GM18519 (cell line): Measurements from ENCODE around the gene OR8D1.

Source experiments
- ATAC-seq: cut with Tn5 transposase; IDR thresholded peaks from one replicate; pipeline ENCODE4 v1.9.1; 2021; ENCODE audit warnings: mild to moderate bottlenecking, moderate library complexity; ENCODE audit not compliant: unreplicated experiment, low FRiP score

OR8D1 gene

DNA sequence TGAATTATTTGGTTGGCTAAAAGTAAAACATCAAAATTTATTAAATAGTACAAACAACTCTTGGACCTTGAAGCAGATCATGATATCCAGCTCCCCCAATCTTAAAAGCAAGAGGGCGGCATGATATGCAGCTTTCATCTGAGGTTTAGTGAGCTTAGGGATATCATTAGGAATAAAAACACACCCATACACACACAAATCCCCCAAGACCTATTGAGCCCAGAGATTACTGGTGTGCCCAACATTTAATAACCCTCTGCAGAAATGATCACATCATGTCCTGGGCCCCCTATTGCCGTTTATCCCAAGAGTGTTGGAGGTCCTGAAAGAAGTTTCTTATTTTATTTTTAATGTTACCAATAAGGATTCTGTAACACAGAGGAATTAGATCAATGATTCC lies at the start of gene OR8D1:
Gene OR8D1 (minus strand): TSS at position 101 of the 400 bp plus-strand sequence. CDS start 3,183 bp downstream, outside the sequence.
- ATAC-seq: no peak

DNA sequence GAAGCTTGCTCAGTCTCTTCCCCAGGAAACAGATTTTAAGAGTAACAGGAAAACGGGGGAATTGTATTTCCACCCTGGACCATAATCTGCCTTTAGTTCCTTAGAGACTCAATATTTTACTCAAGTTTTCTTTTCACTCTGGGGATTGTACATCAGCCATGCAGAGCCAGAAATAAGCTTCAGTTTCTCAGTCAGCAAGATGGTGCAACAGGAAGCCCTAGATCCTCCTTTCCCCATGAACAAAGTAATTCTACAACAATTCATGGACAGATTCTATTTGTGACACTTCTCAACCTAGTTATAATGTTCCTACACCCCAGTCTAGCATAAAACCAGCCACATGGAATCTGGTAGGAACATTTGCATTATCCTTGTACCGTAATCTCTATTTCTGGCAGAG lies 45.8 kb upstream of the OR8D1 start:
- ATAC-seq: no peak

DNA sequence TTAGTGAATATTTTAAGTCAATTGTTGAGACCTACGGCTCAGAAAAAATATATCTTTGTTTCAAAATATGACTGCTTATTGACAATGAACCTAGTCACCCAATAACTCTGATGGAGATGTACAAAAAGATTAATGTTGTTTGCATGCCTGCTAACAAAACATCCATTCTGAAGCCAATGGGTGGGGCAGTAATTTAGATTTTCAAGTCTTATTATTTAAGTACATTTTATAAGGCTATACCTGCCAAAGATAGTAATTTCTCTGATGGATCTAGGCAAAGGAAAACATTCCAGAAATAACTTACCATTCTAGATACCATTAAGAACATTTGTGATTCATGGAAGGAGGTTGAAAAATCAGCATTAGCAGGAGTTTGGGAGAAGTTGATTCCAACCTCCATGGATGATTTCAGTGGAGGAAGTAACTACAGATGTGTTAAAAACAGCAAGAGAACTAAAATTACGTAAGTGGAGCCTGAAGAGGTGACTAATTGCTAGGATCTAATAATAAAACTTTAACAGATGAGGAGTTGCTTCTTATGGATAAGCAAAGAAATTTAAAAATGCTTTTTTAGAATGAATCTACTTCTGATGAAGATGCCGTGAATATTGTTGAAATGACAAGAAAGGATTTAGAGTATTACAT lies 32.7 kb upstream of the OR8D1 start:
- ATAC-seq: no peak

DNA sequence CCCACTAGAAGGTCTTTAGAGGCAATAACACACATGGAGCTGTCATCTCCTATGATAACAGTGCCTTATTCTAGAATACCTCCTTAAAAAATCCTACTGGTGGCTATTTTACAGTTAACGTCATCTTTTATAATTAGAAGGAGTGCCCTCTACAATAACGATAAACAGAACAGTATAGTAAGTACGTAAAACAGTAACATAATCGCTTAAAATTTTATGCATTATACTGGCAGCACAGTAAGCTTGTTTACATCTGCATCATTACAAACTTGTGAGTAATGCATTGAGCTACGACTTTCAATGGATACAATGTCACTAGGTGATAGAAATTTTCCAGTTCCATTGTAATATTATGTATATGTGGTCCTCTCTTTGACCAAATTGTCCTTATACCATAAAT lies 30.6 kb upstream of the OR8D1 start:
- ATAC-seq: no peak

DNA sequence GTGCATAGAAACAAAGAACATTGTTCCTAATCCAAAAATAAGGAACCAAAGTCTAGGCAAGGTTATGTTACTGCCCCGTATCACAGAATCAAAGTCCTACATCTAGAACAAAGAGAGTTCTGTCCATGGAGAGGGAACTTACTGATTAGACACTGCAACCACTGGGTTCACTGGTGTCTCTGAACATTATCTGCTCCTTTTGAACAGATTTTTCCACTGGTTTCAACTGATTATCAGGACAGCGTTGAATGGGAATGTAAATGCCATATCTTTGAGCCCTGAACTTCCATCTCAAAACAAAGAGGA lies 26.3 kb upstream of the OR8D1 start:
- no peak for ATAC-seq

DNA sequence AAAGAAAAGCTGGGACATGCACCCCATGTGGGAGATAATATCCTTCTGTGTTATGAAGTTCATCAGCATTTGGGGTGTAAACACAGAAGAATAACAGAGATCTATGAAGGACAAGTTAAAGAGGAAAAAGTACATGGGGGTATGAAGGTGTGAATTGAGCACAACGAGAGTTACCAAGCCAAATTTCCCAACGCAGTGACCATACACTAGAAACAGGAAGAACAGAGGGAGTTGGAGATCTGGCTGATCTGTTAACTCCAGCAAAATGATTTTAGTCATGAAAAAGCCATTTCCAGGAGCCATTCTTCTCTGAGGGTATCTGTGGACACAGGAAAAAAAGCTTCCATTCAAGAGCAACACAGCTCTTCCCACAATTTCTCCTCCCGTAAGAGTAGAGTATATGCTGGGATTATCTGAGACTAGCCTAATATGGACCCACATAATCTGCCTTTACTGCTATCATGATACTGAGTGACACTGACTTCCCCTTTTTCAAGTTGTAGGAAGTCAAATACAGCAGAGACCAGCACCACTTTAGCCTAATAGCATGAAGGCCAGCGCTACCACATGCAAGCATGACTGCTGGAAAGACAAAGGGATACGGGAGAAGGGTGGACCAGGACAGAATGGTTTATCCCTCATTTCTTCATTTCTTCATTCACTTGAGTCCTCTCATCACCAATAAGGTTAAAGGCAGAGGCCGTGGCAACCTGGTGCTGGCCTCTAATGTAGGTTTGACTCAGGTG lies 25.8 kb upstream of the OR8D1 start:
- ATAC-seq: no peak

DNA sequence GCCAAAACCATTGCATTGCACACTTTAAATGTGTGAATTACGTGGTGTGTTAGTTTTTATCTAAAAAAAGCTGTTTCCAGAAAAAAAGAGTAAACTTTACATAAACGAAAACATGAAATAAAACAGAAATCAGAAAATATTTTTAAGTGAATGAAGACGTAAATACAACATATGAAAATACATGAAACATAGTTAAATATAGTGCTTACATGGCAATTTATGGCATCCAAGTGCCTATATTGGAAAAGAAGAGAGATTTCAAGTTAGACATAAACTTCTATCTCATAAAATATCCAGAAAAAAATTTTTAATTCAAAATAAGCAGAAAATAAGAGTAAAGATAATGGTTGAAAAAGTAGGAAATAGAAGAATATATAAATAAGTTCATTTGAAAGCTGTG lies 18.1 kb upstream of the OR8D1 start:
- ATAC-seq: no peak

DNA sequence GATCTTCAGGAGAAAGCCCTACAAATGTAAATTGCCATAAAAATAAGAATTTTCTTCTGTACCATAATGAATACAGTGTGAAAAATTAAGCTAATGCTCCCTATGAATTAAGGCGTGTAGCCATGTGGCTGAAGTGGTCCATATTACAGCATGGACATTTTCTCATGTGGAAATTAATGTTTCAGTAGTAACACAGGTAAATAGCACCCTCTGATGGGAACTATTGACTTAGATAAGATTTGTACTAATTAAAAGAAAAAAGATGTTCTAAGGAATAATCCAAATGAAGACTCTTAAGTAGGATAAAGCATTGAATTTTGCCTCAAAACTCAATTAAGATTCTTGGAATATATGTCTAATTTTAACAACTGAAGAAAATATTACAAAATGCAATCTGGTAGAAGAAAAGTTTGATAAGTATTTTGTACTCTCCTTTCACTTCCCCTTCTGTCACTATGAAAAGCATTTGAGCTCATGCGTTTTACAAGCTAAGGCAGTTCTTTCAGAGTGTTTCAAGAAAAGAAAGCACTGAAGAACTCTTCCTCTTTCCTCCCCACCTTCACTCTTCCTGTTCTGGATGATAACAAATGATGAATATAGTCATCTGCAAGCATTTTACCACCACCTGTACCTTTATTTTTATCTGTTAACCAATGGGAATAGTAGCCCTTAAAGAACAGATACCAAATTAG lies 16.2 kb upstream of the OR8D1 start:
- peak; percentile 99 for ATAC-seq

DNA sequence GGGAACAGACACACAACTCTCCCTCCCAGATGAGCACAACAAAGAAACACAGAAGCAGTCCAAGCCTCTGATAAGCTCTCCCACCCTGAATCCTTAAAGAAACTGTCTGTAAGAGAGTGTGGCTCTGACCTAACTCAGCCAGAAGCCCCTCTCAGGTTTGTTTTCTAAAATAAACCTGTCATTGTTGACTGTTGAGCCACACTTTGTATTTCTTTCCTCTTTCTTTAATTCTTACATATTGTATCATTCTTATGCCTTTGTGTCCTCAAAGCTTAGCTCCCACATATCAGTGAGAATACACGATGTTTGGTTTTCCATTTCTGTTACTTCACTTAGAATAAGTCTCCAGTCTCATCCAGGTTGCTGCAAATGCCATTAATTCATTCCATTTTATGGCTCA lies 14.0 kb upstream of the OR8D1 start:
- no peak for ATAC-seq

DNA sequence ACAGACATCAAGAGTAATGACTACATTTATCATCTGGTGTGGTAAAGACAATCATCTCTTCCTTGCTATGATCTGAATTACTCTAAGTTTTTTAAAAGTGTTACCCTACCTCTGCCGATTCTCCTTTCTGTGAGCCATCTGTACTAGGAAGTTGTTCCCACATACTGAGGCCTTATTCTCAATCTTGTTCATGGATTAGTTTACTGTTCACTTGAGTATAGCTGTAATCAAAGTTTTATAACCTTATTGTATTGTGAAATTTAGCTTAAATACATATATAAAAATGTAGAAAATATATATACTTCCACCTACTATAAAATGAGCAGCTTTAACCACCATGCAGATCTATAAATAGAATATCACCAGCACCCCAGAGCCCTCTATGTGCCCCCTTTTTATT lies 8.6 kb upstream of the OR8D1 start:
- ATAC-seq: no peak

DNA sequence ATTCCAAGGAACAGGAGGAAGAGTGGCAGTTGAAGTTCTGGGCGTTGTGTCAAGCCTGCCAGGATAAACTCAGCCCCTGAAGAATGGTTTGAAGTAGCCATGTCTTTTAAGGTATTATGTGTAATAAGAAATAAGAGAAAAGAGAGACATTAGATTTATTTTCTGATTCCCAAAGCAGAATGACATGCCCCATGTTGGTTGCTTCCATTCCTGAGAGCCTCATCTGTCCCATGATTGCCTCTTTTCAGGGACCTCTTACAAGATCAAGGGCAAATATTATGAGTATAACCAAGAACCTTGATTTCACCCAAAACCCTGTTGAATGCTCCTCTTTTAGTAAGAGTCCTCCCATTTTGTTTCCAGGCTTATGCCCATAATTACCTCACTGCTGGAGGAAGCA lies 6.3 kb upstream of the OR8D1 start, which contains the start of gene OR8D2:
Gene OR8D2 (minus strand): TSS at position 101 of the 400 bp plus-strand sequence. CDS start 0 bp downstream, at position 101.
- no peak for ATAC-seq

DNA sequence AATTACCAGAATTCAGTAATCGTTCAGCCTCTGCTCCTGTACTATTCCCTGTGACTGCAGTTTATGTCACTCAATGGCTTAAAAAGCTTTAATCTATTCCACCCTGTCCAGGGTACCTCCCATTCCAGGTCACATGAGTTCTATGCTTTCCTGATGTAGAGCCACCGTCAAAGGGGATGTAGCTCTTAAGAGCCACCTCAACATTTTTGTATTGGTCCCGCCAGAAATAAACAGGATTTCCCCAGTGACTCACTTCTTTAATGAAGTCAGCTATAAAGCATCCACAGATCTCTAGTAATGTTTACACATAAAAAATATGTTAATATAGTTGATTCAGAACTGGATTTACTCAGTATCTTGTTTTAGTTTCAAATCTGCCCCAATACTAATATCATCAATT lies 1.3 kb upstream of the OR8D1 start:
- no peak for ATAC-seq

DNA sequence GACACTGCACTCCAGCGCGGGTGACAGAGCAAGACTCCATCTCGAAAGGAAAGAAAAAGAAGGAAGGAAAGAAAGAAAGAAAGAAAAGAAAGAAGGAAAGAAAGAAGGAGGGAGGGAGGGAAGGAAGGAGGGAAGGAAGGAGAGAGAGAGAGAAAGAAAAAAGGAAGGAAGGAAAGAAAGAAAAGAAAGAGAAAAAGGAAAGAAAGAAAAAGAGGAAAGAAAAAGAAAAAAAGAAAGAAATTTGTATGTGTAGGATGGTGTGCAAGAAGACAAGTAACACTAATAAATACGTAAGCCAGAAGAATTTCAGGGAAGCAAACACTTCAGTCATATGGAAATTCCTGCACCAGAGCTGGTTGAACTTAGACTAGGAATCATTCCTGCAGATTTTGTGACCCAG lies 618 bp downstream of the OR8D1 start:
- ATAC-seq: no peak

DNA sequence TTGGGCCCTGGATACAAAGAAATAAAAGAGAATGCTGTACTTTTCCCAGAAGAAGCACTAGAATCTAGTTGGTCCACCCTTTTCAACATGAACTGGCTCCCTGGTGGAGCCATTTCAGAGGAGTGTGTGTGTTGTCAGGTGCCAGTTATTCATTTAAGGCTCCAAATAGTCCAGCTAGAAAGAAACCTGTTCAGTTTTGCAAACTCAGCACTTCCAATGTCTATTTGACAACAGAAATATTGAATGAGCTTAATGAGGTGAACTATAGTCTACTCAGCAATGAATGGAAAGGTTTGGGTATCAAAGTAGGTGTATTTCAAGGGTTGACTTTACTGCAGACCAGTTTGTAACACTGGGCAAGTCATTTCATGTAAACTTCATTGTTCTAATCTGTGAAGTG lies 2.1 kb downstream of the OR8D1 start:
- no peak for ATAC-seq

DNA sequence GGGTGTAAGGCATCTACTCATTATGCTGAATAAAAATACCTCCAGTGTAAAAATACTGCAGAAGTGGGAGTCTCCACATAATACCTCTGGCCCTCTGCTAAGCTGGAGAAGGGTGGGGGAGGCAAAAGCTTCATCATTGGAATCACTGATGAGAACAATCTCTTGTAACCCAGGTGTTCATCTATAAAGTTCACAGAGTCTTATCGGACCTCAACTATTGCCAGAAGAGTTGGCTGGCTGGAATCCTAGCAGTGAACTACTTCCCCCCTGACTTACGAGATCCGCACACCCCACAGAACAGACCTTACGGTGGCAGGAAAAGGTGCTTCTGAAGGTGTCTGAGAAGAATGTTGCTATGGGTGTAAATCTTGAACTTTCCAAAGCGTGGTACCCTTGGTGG lies 2.5 kb downstream of the OR8D1 start:
- no peak for ATAC-seq

DNA sequence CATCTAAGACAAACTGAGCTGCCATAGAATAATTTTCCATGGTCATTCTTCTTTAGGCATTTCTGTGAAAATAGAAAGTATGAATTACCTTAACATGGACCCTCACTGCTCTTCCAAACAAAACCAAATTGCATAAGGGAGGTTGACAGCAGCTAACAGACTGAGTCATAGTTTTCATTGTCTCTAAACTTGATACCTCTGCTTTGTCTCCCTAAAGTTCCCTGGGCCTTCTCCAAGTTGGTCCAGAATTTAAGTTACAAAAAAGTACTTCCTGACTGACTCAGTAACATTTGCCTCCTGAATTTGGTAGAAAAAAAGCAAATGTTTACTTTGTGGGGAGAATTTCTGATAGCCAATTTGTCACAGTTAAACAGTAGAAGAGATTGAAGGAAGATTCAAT lies 3.0 kb downstream of the OR8D1 start:
- ATAC-seq: no peak

DNA sequence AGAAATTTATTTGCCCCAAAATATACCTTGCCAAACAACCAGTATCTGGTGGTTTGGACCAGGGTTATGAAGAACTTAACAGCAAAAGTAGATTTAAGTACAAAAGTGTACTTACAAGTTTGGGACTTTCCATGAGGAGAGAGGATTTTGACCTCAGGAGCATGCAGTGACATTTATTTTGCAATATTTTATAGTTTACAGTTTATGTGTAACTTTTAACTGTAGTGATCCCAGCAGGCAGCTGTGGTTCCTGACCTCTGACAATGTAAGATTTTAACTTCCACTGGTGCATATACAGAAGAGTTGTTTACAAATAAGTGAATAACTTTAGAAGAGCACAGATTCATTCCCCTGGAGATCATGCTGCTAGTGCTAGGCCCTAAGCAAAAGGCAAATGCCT lies 6.7 kb downstream of the OR8D1 start:
- ATAC-seq: no peak

DNA sequence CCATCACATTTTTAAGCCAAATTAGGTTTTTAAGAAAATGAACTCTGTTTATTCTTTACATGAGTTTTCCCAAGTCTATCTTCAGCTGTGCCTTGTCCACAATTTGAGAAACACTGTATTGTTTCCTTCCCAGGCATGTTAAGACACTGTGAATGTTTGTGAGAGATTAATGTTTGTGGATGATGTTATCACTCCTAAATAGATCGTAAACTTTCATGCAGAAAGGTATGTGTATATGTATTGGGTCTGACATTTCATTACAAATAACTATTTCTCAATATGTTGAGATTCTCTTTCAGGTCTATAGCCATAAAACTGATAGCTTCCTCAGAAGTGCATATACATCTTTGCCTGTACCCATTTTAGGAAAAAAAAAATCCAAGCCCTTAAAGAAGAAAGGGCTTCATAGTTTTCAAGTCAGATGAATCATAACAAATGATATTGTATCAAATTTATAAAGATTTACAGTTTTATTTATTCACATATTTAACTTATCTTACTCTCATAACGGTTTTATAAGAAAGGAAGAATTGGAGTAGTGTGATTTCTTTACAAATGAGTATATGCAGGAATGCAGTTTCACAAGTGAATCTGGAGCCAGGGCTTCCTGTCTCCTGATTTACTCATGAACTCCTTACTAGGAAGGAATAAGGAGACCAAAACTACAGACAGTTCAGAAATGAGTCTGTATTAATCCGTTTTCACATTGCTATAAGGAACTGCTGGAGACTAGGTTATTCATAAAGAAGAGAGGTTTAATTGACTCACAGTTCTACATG lies 11.2 kb downstream of the OR8D1 start:
- ATAC-seq: no peak

DNA sequence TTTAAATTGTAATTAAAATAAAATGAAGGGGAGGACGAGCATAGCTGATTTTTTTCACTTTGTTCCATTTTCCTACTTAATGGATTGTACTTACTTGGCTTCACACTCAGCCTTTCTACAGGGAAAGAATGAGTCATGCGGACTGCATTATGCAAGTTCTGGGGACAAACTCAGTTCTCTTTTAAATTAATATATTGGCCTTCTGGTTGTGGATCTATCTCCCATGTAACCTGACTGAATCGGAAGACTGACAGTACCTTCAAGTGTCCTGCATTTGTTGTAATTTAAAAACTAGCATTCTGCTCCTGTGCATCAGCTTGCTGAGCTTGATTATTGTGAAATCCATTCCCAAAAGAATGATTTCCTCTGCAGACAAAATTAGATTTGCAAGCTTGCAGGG lies 12.2 kb downstream of the OR8D1 start:
- ATAC-seq: no peak

DNA sequence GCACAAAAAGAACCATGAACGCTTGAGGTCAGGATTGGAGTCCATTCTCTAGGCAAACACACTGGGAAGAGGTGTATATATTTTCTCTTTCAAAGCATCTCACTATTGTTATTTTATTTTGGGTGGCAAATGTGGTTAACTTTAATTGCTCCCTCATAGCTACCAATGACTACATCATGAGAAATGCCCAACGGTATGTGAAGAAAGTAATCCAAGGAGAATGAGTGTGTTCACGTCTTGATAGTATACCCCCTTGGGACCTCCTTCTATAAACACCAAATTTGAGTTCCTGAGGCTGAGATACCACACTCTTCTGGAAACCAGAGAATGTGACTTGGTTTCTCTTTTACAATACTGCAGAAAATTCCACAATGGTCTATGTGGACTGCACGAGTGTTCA lies 15.8 kb downstream of the OR8D1 start:
- ATAC-seq: no peak

DNA sequence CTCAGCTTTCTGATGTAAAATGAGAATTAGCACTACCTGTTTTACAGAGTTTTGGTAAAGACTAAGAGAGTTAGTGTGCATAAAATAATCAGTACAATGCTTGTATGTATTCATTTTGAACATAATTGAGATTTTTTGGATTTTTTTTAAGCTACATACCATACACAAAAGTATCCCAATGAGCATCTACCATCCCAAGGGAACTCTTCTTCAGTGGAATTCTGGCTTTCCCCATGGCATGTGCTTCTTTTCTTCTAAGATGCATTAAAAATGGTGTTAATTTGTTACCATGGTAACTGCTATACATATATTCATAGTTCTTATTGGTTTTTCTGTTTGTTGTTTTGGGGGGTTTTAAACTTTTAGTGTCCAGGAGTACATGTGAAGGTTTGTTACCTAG lies 17.7 kb downstream of the OR8D1 start:
- no peak for ATAC-seq
